Measurements from ENCODE around the gene AFMID.
"Not testable (repeated sequence)": the region's sequence is repeated elsewhere in the genome, so short reads cannot be mapped to it uniquely, and the experiment has no call there.

AFMID gene

DNA sequence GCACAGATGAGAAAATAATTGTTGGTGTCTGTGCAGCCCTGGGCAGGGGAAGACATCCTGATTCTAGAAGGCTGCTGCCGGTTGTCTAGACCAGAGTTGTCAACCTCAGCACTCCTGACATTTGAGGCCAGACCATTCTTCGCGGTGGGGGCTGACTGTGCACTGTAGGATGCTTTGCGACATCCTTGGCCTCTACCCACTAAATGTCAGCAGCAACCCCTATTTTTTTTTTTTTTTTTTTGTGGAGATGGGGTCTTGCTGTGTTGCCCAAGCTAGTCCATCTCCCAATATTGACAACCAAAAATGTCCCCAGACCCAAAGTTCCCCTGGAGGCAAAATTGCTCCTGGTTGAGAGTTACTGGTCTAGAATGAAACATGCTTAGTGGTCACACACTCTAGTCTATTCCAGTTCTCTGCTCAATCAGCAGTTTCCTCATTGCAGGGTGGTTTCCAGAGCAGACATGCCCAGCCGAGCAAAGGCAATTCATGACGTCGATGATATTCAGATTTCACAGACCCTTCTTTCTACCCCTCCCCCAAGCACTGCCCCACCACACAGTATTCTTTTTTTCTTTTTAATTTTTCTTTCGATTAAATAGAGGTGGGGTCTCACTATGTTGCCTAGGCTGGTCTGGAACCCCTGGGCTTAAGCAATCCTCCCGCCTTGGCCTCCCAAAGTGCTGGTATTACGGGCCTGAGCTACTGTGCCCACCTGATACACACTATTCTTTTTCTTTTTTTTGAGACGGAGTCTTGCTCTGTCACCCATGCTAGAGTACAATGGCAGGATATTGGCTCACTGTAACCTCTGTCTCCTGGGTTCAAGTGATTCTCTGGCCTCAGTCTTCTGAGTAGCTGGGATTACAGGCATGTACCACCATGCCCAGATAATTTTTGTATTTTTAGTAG, 32.0 kb upstream of the AFMID start:
- peak; percentile 30 for DNase-seq

DNA sequence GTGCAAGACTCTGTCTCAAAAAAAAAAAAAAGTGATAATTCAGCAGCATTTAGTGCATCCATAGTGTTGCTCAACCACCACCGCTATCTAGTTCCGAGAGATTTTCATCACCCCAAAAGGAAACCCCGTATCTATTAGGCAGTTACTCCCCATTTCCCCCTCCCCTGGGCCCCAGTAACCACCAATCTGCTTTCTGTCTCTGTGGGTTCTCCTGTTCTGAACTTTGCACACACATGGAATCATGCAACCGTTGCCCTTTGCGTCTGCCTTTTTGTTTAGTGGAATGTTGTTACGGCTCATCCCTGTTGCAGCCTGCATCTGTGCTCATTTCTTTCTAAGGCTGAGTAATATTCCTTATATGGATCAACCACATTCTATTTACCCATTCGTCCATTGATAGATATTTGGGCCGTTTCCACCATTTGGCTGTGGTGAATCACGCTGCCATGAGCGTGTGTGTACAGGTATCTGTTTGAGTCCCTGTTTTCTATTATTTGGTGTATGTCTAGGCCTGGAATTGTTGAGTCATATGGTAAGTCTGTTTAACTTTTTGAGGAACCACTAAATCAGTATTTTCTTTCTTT, 27.5 kb upstream of the AFMID start:
- DNase-seq: no peak

DNA sequence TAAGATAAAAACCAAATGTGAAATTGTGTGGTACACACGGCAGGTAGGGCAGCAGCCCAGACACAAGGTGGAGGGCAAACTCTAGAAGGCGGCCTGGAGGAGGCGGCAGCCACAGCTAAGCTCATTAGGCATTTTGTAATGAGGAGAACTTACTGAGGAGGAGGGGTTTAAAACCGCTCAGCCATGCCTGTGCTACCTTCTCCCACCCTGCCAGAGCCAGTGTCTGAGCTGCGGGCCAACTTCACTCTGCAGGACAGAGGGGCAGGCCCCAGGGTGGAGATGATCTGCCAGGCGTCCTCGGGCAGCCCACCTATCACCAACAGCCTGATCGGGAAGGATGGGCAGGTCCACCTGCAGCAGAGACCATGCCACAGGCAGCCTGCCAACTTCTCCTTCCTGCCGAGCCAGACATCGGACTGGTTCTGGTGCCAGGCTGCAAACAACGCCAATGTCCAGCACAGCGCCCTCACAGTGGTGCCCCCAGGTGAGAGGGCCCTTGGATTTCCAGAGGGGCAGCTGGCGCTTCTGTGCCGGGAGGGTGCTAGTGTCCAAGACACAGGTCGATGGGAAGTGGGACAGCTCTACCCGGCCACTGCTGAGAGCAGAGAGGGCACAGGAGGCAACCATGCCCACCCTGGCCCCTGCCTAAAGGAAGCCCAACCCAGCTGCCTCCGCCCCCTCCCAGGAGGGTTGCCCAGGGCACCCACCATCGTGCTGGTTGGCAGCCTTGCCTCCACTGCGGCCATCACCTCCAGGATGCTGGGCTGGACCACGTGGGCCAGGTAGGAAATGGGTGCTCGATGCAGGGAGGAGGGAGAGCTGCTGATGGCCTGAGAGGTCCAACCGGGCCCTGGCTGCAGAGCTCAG, 23.0 kb upstream of the AFMID start:
- no peak for DNase-seq

DNA sequence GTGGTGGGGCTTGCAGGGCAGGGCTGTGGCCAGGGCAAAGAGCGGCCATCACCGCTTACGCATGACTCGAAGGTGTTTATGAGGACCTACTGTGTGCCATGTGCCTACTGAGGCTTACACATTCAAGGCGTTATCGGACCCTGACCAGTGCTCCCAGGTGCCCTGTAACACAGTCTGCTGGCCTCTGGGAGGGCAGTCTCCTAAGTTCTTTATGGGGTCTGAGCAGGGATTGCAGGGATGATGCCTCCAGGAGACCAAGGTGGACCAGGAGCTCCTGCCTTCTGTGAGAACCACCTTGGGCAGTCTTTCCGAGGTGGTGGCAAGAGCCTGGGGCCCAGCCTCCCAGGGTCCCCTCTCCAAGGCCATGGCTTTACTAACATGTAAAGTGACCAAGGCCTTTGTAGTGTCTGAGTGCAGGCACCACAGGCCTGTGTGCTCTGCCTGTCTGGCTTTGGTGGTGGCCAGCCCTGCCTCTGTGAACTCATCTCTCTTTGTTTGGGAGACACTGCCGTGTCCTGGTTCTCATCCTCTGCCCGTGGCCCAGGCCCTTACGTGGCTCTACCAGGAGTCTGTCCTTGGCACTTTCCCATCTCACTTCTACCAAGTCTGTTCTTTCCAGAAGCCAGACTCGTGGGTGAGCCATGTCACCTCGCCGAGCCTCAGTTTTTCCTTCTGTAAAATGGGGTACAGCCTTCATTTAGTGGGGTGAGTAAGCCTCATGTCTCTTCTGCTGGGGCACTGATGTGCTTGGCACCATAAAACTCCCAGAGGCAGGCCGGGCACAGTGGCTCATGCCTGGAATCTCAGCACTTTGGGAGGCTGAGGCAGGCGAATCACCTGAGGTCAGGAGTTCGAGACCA, 22.2 kb upstream of the AFMID start:
- no peak for DNase-seq

DNA sequence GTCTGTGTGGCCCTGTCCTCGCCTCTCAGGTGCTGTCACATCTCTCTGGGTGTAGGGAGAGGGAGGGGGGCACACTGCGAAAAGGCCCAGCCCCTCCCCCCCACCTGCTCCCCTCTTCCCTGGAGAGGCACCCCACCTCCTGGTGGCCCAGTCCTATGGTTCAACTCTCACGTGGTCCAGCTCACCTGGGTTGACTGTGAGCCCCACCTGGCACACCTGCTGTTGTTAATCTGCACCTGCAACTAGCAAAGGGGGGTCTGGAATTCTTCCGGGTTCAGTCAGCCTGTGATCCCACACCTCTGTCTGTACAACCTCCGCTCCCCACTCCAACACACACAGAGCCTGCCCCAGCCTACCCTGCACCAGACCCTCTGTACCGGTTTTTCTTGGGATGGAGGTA, 20.7 kb upstream of the AFMID start:
- DNase-seq: no peak

DNA sequence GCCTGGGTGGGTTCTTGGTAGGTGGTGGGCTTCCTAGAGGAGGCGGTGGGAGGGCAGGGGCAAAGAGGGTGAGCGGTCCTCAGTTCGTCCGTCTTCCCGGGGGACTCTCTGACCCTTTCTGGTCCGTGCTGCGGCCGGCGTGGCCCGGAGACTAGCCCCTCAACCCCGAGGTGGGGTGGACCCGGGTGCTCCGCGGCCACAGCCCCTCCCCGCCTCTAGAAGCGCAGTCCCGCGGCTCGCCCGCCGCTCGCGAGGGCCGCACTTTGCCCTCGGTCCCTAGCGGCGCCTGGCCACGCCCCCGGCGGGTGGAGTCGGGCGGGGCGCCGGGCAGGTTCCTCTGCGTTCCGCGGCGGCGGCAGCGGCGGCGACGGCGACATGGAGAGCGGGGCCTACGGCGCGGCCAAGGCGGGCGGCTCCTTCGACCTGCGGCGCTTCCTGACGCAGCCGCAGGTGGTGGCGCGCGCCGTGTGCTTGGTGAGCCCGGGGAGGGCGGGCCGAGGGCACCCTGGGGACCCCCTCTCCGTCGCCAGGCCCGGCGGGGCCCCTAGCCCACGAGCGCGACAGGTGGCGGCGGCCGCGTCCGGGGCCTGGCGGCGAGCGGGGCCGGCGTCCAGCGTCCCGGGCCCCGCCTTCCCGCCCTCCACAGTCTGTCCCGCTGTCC, 18.8 kb upstream of the AFMID start, which contains the start of gene SYNGR2:
Gene SYNGR2 (plus strand): TSS at position 340 of the 661 bp plus-strand sequence. CDS start 36 bp downstream, at position 376.
- peak; percentile 80 for DNase-seq

DNA sequence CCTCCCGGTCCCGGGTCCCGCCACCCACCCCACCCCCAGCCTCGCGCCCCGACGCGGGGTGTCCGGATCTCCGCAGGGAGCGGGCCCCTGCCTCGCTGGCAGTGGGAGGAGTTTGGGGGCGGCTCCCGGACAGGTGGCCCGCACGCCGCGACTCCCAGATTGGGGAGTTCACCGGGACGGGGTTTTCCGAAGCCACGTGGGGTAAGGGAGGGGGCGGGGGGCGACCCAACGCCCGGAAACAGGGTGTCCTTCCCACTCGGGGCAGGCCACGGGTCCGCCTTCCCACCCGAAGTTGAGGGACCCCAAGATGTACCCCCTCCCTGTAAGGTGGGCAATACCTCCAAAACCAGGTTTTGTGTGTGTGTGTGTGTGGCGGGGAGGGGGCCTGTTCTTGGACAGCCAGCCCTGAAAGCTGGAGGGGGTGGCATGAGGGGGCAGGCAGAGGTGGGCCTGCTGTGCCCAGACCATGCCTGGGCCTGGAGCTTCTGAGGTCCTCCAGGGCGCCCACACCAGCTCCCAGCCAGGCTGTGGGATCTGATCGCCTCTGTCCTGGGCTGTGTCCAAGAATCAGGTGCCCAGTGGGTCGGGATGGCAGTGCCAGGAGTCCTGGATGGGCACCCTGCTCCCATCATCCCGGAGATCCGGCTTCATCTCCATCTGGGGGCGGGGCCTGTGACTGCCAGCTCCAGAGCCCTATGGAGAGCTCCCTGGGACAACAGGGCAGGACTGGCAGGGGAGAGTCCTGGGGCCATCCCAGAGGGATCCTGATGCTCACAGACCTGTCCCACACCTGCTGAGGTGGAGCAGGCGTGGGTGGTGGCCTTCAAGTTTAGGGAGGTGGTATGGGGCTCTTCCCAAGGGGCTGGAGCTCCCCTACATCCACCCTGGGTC, 18.0 kb upstream of the AFMID start:
- peak; percentile 59 for DNase-seq

DNA sequence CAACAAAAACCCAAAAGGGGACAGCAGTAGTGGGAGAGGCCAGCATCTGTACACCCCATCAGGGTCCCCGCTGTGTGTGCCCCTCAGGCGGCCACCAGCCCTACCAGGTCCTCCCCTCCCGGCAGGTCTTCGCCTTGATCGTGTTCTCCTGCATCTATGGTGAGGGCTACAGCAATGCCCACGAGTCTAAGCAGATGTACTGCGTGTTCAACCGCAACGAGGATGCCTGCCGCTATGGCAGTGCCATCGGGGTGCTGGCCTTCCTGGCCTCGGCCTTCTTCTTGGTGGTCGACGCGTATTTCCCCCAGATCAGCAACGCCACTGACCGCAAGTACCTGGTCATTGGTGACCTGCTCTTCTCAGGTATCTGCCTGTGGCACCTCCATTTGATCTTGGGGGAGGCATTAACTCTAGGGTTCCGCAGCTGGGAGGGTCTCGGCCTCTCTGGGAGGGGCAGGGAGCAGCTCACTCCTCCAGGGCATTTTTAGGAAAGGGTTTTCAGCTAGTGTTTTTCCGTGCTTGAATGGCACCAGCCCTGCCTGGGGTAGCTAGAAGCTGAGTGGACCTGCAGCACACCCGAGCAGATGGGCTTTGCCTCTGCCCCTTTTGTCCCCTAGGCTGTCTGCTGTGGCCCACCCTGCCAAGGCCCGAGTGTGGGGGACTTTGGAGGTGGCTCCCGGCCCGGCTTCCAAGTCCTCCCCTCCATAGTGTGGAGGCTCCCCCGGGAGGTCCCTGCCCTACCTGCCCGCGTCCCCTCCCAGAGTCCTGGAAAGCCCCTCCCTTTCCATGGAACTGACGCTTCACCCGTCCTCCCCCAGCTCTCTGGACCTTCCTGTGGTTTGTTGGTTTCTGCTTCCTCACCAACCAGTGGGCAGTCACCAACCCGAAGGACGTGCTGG, 16.2 kb upstream of the AFMID start:
- DNase-seq: no peak

DNA sequence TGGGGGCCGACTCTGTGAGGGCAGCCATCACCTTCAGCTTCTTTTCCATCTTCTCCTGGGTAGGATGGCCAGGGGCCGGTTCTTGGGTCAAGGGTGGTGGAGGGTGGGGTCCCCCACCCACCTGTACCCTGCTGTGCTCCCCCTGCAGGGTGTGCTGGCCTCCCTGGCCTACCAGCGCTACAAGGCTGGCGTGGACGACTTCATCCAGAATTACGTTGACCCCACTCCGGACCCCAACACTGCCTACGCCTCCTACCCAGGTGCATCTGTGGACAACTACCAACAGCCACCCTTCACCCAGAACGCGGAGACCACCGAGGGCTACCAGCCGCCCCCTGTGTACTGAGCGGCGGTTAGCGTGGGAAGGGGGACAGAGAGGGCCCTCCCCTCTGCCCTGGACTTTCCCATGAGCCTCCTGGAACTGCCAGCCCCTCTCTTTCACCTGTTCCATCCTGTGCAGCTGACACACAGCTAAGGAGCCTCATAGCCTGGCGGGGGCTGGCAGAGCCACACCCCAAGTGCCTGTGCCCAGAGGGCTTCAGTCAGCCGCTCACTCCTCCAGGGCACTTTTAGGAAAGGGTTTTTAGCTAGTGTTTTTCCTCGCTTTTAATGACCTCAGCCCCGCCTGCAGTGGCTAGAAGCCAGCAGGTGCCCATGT, 15.4 kb upstream of the AFMID start:
- DNase-seq: not testable (repeated sequence)

DNA sequence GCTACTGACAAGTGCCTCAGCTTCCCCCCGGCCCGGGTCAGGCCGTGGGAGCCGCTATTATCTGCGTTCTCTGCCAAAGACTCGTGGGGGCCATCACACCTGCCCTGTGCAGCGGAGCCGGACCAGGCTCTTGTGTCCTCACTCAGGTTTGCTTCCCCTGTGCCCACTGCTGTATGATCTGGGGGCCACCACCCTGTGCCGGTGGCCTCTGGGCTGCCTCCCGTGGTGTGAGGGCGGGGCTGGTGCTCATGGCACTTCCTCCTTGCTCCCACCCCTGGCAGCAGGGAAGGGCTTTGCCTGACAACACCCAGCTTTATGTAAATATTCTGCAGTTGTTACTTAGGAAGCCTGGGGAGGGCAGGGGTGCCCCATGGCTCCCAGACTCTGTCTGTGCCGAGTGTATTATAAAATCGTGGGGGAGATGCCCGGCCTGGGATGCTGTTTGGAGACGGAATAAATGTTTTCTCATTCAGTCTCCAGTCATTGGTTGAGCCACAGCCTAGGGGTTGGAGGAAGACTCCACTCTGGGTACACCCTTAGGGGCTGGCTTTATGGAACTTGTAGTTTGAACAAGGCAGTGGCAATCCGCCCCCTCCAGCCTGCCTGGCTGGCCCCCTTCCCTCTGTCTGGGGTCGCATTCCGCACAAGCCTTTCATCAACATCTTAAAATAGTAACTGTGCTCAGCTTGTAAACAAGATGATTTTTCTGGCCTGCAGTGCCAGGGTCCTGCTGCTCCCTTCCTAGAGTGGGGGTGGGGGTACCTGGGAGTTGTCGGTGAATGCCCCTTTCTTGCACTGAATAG, 14.7 kb upstream of the AFMID start:
- no peak for DNase-seq

DNA sequence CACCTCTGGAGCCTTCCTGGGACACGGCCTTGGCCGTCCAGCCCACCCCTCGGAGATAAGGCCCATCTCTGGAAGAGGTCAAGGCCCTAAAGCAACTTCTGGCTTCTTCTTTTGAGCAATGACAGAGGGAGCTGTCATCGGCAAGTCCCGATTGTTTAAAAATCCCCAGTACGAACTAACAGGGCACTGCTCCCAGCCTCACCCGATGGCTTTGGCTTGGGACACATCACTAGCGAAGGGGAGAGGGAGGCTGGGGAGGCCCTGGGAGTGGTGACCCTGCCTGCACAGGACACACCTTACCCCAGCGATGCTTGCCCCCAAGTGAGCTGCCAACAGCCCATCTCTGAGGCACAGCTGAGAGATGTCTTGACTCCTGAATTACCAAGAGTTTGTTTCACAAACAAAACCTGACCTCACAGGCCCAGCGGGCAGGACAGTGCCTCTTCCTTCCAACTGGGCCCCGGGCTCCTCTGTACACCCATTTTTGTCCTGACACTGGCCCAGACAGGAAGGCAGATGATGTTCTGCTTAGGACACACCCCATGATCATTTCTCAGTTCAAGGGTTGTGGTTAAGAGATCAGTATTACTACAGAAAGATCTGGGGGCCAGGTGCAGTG, 14.0 kb upstream of the AFMID start:
- DNase-seq: no peak

DNA sequence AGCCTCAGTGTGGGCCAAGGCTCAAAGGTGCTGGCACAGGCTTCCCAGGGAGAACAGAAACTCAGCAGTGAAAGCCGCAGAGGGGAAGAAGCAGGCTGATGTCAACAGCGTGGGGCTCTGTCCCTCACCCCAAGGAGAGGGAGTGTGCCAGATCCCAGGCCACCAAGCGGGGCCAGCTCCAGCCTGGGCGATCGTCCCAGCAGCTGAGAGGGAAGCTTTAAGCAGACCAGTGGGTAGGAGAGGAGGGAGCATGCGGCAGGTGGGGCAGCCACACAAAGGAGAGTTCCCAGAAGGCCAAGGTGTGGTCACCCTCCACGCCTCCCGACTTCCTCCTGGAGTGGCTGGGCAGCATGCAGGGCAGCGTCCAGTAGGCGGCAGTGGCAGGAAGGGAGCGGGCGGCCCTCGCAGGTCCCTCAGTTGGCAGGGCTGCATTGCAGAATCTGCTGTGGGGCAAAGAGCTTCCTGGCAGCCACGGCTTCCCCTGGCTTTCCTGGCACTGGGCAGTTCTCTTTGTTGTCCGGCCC, 12.8 kb upstream of the AFMID start:
- DNase-seq: peak; percentile 71

DNA sequence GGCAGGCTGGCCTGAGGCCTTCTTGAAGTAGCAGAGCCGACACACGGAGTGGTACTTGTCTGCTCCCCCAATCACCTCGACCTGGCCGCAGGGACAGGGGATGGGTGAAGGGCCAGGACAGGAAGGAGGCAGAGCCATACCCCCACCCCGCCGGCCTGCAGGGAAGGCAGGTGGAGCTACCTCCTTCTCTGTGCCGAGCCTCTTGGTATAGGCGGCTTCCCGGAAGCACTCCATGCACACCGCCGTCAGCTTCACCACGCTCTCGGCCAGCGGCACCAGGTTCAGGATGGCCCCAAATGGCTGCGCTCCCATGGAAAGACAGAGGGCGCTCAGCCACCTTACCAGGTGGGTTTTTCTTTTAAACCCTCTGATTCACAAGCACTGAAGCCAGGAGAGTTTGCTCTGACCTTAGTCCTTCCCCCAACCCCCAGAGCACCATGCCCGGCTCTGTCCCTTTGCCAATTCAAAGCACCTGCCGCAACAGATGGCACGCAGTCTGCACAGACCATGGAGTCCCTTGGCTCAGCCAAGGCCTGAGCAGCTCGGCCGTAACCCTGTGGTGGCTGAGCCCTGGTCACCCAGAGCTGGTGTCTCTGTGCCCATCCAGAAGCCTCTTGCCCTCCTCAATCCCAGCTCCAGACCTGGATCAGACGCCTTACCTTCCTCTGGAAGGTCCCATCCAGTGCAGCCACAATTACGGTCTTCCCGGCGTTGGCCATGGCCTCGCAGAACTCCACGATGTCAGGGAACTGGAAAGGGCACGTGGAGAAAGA, 12.1 kb upstream of the AFMID start:
- DNase-seq: peak; percentile 63

DNA sequence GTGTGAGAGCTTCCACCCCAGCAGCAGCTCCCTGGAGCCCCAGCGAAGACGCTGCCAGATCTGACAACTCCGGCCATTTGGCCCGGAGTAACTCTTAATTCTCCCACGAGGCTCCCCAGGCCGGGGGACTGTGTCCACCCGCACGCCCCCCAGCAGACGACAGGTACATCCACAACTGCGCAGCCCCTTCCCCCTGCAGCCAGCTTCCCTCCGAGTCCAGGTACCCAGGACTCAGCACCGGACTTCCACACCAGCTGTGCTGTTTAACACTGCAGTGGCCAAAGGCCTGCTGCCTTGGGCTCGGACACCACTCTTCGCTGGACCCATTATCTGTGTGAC, 11.6 kb upstream of the AFMID start:
- no peak for DNase-seq

DNA sequence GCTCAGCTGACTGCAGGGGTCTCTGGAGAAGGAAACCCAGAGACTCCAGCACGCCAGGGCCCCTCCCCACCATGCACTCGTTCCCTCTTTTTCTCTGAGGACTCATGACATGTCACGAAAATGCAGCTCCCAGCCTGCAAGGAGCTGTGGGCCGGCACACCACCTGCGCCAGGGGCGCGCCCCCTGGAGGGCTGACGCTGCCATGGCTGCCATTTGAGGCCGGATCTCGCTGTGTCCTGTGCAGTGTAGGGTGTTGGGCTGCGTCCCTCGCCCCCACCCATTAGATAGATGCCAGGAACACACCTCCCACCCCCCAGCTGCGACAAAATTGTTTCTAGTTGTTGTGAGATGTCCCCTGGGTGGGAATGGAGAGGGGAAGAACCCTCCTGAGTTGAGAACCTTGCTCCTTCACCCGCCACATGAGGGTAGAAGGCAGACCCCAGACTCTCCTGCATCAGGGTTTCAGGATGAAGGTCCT, 10.6 kb upstream of the AFMID start:
- peak; percentile 74 for DNase-seq

DNA sequence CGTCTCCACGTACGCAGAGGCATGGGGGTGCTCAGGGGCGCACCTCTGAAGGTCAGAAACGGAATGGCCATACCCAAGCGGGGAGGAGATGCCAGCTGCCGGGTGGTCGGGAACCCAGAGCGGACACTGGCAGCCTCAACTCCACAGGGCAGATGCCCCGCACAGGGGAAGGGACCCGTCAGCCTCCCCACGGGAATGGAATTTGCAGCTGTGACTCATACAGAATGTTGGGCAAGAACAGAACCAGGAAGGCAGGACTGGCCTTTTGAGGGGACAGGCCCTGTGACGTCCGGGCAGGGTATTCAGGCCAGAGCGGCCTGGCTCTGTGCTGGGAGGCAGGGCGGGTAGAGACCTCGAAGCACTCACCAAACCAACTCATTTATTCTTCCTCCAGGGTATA, 7.8 kb upstream of the AFMID start:
- DNase-seq: no peak

DNA sequence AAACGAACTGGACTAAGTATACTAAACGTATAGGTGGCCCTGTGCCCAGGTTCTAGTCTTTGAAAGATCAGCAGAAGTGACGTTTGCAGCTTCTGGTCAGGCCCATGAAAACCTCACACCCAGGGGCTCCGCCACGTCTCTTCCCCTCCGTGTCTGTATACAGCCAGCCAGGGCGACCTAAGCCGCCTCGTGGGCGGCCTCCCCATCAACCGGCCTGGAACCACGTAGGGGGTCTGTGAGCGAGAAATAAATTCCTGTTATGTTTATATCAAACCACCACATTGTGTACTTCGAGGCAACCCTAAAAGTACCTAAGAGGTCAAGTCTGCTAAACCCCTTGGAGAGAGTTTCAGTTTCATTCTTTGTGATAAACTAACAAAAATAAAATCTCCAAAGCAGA, 7.1 kb upstream of the AFMID start:
- DNase-seq: no peak

Data from femur (tissue), 1 donor.